Loucy (cell line): ENCODE results near the gene SGPP2.

ENCODE experiments used
- H2AFZ ChIP-seq: fragments of 200-600 bp; sonication (generic); 2 replicates; pipeline ENCODE4 v1.6.0; 2016; ENCODE audit warnings: antibody characterized with exemption, mild to moderate bottlenecking, low read length, moderate library complexity
- H3F3A ChIP-seq: fragments of 200-600 bp; 2 replicates; pipeline ENCODE4 v1.6.0; 2016; ENCODE audit warnings: antibody characterized with exemption, low read depth, mild to moderate bottlenecking
- H3K27me3 ChIP-seq: fragments of 200-600 bp; sonication (generic); 2 replicates; pipeline ENCODE4 v1.6.1; 2014; ENCODE audit warnings: low read length, mild to moderate bottlenecking; ENCODE audit not compliant: insufficient read depth, poor library complexity, severe bottlenecking
- H3K36me3 ChIP-seq: fragments of 200-600 bp; sonication (generic); 2 replicates; pipeline ENCODE4 v1.6.1; 2016; ENCODE audit warnings: low read length; ENCODE audit not compliant: insufficient read depth
- H3K4me1 ChIP-seq: fragments of 200-600 bp; sonication (generic); 2 replicates; pipeline ENCODE4 v1.5.1; 2014; ENCODE audit warnings: low read length, mild to moderate bottlenecking; ENCODE audit not compliant: insufficient read depth, poor library complexity, severe bottlenecking
- H3K4me2 ChIP-seq: fragments of 200-600 bp; sonication (generic); 2 replicates; pipeline ENCODE4 v1.6.0; 2014; ENCODE audit warnings: antibody characterized with exemption, low read length, low read depth, mild to moderate bottlenecking; ENCODE audit not compliant: poor library complexity, severe bottlenecking
- H3K4me3 ChIP-seq: fragments of 200-600 bp; sonication (generic); 2 replicates; pipeline ENCODE4 v1.5.1; 2014; ENCODE audit warnings: low read length, mild to moderate bottlenecking, mixed read lengths; ENCODE audit not compliant: poor library complexity, severe bottlenecking
- H3K79me2 ChIP-seq: fragments of 200-600 bp; sonication (generic); 2 replicates; pipeline ENCODE4 v1.6.1; 2014; ENCODE audit warnings: low read length; ENCODE audit not compliant: insufficient read depth
- H3K9ac ChIP-seq: fragments of 200-600 bp; sonication (generic); 2 replicates; pipeline ENCODE4 v1.6.0; 2014; ENCODE audit warnings: mild to moderate bottlenecking, low read depth, low read length, moderate library complexity; ENCODE audit not compliant: poor library complexity, severe bottlenecking
- H3K9me2 ChIP-seq: fragments of 200-600 bp; sonication (generic); replicated peaks from 2 replicates; pipeline ENCODE4 v1.6.1; 2016; ENCODE audit warnings: low read depth, low read length, mixed read lengths
- H3K9me3 ChIP-seq: fragments of 200-600 bp; sonication (generic); 2 replicates; pipeline ENCODE4 v1.6.1; 2014; ENCODE audit warnings: mild to moderate bottlenecking, antibody characterized with exemption, low read length, low read depth; ENCODE audit not compliant: insufficient read depth
- H4K20me1 ChIP-seq: fragments of 200-600 bp; sonication (generic); 2 replicates; pipeline ENCODE4 v1.6.0; 2014; ENCODE audit warnings: antibody characterized with exemption, low read length, mild to moderate bottlenecking; ENCODE audit not compliant: insufficient read depth, poor library complexity, severe bottlenecking
- EZH2phosphoT487 ChIP-seq: fragments of 200-600 bp; IDR thresholded peaks from 2 replicates; pipeline ENCODE4 v1.6.1; 2018; ENCODE audit warnings: antibody characterized with exemption, mild to moderate bottlenecking, moderate library complexity, borderline replicate concordance
- TF ChIP-seq, protein P1 (sequence below): fragments of 200-600 bp; sonication (generic); conservative IDR thresholded peaks from 2 replicates; pipeline ENCODE4 v1.5.1; 2014; ENCODE audit warnings: mild to moderate bottlenecking, antibody characterized with exemption, low read length

The SGPP2 gene

GRCh38 chr2:222381566-222381965, 42.8 kb upstream of the SGPP2 start:
- no peak overlapping the region for H3K4me2 ChIP-seq
- no peaks in the 10 kb centered on the region for H4K20me1 ChIP-seq
- TF ChIP-seq, protein P1, sequence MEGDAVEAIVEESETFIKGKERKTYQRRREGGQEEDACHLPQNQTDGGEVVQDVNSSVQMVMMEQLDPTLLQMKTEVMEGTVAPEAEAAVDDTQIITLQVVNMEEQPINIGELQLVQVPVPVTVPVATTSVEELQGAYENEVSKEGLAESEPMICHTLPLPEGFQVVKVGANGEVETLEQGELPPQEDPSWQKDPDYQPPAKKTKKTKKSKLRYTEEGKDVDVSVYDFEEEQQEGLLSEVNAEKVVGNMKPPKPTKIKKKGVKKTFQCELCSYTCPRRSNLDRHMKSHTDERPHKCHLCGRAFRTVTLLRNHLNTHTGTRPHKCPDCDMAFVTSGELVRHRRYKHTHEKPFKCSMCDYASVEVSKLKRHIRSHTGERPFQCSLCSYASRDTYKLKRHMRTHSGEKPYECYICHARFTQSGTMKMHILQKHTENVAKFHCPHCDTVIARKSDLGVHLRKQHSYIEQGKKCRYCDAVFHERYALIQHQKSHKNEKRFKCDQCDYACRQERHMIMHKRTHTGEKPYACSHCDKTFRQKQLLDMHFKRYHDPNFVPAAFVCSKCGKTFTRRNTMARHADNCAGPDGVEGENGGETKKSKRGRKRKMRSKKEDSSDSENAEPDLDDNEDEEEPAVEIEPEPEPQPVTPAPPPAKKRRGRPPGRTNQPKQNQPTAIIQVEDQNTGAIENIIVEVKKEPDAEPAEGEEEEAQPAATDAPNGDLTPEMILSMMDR: no peak
- no peak for TF ChIP-seq EZH2phosphoT487
- no peak overlapping the region for H3K4me3 ChIP-seq
- H2AFZ ChIP-seq: no peak overlapping the region
- no peaks in the 10 kb centered on the region for H3K9me3 ChIP-seq
- no peak overlapping the region for H3K9ac ChIP-seq
- H3F3A ChIP-seq: no peaks in the 10 kb centered on the region
- H3K79me2 ChIP-seq: no peaks in the 10 kb centered on the region
- H3K36me3 ChIP-seq: no peaks in the 10 kb centered on the region
- no peaks in the 10 kb centered on the region for H3K27me3 ChIP-seq
- no peaks in the 10 kb centered on the region for H3K4me1 ChIP-seq
- no peaks in the 10 kb centered on the region for H3K9me2 ChIP-seq

DNA sequence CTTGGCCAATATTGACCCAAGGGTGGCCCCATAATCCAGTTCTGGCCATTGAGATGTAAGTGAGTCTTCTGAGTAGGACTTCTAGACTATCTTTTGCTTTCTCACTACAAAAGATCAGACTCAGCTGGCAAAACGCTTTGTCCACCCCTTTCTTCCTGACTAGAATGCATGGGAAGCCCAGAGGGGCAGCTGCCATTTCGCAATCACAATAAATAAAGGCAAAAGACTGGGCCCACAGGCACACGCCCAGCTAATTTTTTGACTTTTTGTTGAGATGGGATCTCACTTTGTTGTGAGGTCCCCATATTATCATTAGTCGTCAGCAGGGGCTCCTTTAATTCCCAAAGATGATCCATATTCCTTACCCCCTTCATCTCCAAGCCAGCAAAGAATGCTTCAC, 41.1 kb upstream of the SGPP2 start:
- H2AFZ ChIP-seq: no peak overlapping the region
- TF ChIP-seq, protein P1: no peak
- no peak for TF ChIP-seq EZH2phosphoT487
- H3K4me1 ChIP-seq: no peaks in the 10 kb centered on the region
- no peaks in the 10 kb centered on the region for H3K27me3 ChIP-seq
- no peaks in the 10 kb centered on the region for H3K79me2 ChIP-seq
- H3K36me3 ChIP-seq: no peaks in the 10 kb centered on the region
- no peak overlapping the region for H3K4me2 ChIP-seq
- no peak overlapping the region for H3K4me3 ChIP-seq
- H4K20me1 ChIP-seq: no peaks in the 10 kb centered on the region
- no peaks in the 10 kb centered on the region for H3F3A ChIP-seq
- no peak overlapping the region for H3K9ac ChIP-seq
- H3K9me3 ChIP-seq: no peaks in the 10 kb centered on the region
- no peaks in the 10 kb centered on the region for H3K9me2 ChIP-seq

- H3K4me2 ChIP-seq: no peak overlapping the region
- no peaks in the 10 kb centered on the region for H3K27me3 ChIP-seq
- no peaks in the 10 kb centered on the region for H3K79me2 ChIP-seq
Observed at GRCh38 chr2:222391743-222392285, 32.5 kb upstream of the SGPP2 start.

More at GRCh38 chr2:222391743-222392285, 32.5 kb upstream of the SGPP2 start:
- Histone ChIP-seq H3K4me1 (no peaks in the 10 kb centered on the region), H4K20me1 (no peaks in the 10 kb centered on the region), H2AFZ (no peak overlapping the region), H3K4me3 (no peak overlapping the region), H3K9me3 (no peaks in the 10 kb centered on the region), H3K9me2 (no peaks in the 10 kb centered on the region), H3F3A (no peaks in the 10 kb centered on the region), H3K36me3 (no peaks in the 10 kb centered on the region), H3K9ac (no peak overlapping the region)
- TF ChIP-seq, protein P1: no peak
- TF ChIP-seq EZH2phosphoT487: no peak
